ENCODE data around the gene CYP2W1. TPM values are rescaled to one million over a fixed set of nuclear protein-coding genes. Genes with fewer than 3 reads are reported as not detected.

The CYP2W1 gene
- total RNA-seq, 4 donors from 2014 or later, result not detected

- H3K9me3 ChIP-seq, result no peaks in the 10 kb centered on the region
- H3K36me3 ChIP-seq, result peaks cover 0 to 32% of the 10 kb centered on the region in 2 donors
- H3K4me1 ChIP-seq, result peaks cover 0 to 44% (median 0%) of the 10 kb centered on the region in 3 donors
- no CpG with 5 or more reads among the region's 20 CpGs for WGBS, 2 donors (ENCODE audit: low coverage in 1 of 2)
- TF ChIP-seq CTCF (IDR thresholded peaks at IDR 0.05) (no peak), POLR2A (IDR thresholded peaks at IDR 0.05) (no peak), EP300 (IDR thresholded peaks at IDR 0.05) (no peak), POLR2AphosphoS5 (IDR thresholded peaks at IDR 0.05) (no peak)
- H3K27ac ChIP-seq, result peak overlapping the region in 2 of 4 donors; percentile 4 to 36
- no peak overlapping the region for H3K4me3 ChIP-seq
- no peak for ATAC-seq
- no peaks in the 10 kb centered on the region for H3K27me3 ChIP-seq
Observed at GRCh38 chr7:1014681-1015080, 31.7 kb downstream of the CYP2W1 start.

DNA sequence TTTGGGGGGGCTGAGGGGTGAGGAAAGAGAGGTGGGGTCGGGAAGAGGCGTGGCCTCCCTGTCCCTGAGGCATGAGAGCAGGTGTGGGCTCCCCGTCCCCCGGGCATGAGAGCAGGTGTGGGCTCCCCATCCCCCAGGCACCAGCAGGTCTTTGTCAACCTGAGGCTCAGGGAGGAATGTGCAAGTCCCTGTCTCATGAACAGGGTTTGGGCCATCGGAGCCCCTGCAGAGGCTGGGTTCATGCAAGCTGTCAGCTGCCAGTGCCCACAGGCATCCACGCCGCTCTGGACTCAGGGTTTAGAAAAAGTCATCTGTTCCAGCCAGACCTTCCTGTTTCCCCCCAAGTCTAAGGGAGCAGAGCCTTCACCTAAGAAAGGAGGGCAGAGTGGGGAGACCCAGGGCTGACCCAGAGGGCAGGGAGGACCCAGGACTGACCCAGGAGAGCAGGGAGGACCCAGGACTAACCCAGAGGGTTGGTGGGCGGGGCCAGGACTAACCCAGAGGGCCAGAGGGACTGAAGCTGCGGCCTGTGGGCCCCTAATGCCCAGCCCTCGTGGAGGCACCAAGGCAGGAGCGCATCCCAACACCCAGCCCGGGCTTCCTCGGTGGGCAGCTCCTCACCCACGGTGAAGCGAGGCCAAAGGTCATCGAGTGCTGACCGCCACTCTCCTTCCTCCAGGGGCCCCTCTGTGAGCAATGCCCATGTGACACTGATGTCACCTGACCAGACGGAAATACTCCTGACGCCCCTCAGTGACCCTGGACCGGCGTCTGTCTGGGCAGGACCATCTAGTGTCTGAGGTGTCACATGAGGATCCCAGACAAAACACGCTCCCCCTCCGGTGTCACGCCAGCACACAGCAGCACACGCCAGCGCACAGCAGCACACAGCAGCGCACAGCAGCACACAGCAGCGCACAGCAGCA lies 32.5 kb downstream of the CYP2W1 start:
- TF ChIP-seq CTCF (IDR thresholded peaks at IDR 0.05) (no peak), POLR2A (IDR thresholded peaks at IDR 0.05) (no peak), EP300 (IDR thresholded peaks at IDR 0.05) (no peak), POLR2AphosphoS5 (IDR thresholded peaks at IDR 0.05) (no peak)
- no CpG with 5 or more reads among the region's 28 CpGs for WGBS, 2 donors (ENCODE audit: low coverage in 1 of 2)
- Histone ChIP-seq H3K36me3 (peaks cover 0 to 35% of the 10 kb centered on the region in 2 donors), H3K27ac (no peak overlapping the region), H3K27me3 (no peaks in the 10 kb centered on the region), H3K4me1 (peaks cover 0 to 44% (median 0%) of the 10 kb centered on the region in 3 donors), H3K9me3 (no peaks in the 10 kb centered on the region), H3K4me3 (no peak overlapping the region)
- ATAC-seq, result no peak

- WGBS, 2 donors (ENCODE audit: low coverage in 1 of 2), result no CpG with 5 or more reads among the region's 51 CpGs
- peaks cover 0 to 49% of the 10 kb centered on the region in 2 donors for H3K36me3 ChIP-seq
Observed at GRCh38 chr7:1016577-1017531, 33.9 kb downstream of the CYP2W1 start.

More at GRCh38 chr7:1016577-1017531, 33.9 kb downstream of the CYP2W1 start:
- H3K27ac ChIP-seq, result no peak overlapping the region
- H3K4me1 ChIP-seq, result peaks cover 0 to 40% (median 0%) of the 10 kb centered on the region in 3 donors
- no peaks in the 10 kb centered on the region for H3K9me3 ChIP-seq
- no peak for TF ChIP-seq EP300 (IDR thresholded peaks at IDR 0.05)
- no peak for TF ChIP-seq CTCF (IDR thresholded peaks at IDR 0.05)
- no peak for TF ChIP-seq POLR2AphosphoS5 (IDR thresholded peaks at IDR 0.05)
- TF ChIP-seq POLR2A (IDR thresholded peaks at IDR 0.05), result no peak
- no peaks in the 10 kb centered on the region for H3K27me3 ChIP-seq
- ATAC-seq, result no peak
- no peak overlapping the region for H3K4me3 ChIP-seq

Measured in gastroesophageal sphincter (tissue), 4 donors.